Islet of Langerhans (tissue), 1 donor: Measurements from ENCODE around the gene PRR12.

Experiments used
- FAIRE-seq: peaks from one replicate; lab custom pipeline; 2011; peaks lifted over from hg19 to GRCh38; lab: Jason Lieb, UNC

The PRR12 gene

GRCh38 chr19:49591731-49592485 is 926 bp downstream of the PRR12 start:
- no peak for FAIRE-seq

- no peak for FAIRE-seq
Measured at GRCh38 chr19:49592486-49593232, 1.7 kb downstream of the PRR12 start.

GRCh38 chr19:49593233-49594113 is 2.5 kb downstream of the PRR12 start:
- FAIRE-seq = no peak

GRCh38 chr19:49594157-49594992 is 3.4 kb downstream of the PRR12 start:
- FAIRE-seq = no peak

- FAIRE-seq = no peak
Measured at GRCh38 chr19:49594993-49595818, 4.2 kb downstream of the PRR12 start.

GRCh38 chr19:49595819-49596404 is 4.9 kb downstream of the PRR12 start:
- FAIRE-seq = no peak

GRCh38 chr19:49596407-49596806 is 5.4 kb downstream of the PRR12 start:
- FAIRE-seq = no peak

- no peak for FAIRE-seq
Measured at GRCh38 chr19:49596954-49597702, 6.1 kb downstream of the PRR12 start.

- FAIRE-seq = no peak
Measured at GRCh38 chr19:49597703-49597974, 6.7 kb downstream of the PRR12 start.

- no peak for FAIRE-seq
Measured at GRCh38 chr19:49599378-49600295, 8.7 kb downstream of the PRR12 start.

- FAIRE-seq = no peak
Measured at GRCh38 chr19:49601482-49602038, 10.6 kb downstream of the PRR12 start.

- no peak for FAIRE-seq
Measured at GRCh38 chr19:49602806-49603205, 11.8 kb downstream of the PRR12 start.

GRCh38 chr19:49605605-49606004 is 14.6 kb downstream of the PRR12 start:
- FAIRE-seq = no peak

- FAIRE-seq = no peak
Measured at GRCh38 chr19:49609499-49610092, 18.6 kb downstream of the PRR12 start.

- FAIRE-seq = no peak
Measured at GRCh38 chr19:49613374-49613773, 22.4 kb downstream of the PRR12 start.

GRCh38 chr19:49614096-49614833 is 23.3 kb downstream of the PRR12 start:
- FAIRE-seq = no peak

- FAIRE-seq = no peak
Measured at GRCh38 chr19:49615861-49616260, 24.9 kb downstream of the PRR12 start.
